NCI-H2171 treated with DMSO at 0.1 percent for 48 hours (cell line): Measurements from ENCODE around the gene VSX1.

Experiments used
- DNase-seq: peaks from one replicate; lab custom pipeline; 2025; lab: John Stamatoyannopoulos, UW

Gene VSX1

DNA sequence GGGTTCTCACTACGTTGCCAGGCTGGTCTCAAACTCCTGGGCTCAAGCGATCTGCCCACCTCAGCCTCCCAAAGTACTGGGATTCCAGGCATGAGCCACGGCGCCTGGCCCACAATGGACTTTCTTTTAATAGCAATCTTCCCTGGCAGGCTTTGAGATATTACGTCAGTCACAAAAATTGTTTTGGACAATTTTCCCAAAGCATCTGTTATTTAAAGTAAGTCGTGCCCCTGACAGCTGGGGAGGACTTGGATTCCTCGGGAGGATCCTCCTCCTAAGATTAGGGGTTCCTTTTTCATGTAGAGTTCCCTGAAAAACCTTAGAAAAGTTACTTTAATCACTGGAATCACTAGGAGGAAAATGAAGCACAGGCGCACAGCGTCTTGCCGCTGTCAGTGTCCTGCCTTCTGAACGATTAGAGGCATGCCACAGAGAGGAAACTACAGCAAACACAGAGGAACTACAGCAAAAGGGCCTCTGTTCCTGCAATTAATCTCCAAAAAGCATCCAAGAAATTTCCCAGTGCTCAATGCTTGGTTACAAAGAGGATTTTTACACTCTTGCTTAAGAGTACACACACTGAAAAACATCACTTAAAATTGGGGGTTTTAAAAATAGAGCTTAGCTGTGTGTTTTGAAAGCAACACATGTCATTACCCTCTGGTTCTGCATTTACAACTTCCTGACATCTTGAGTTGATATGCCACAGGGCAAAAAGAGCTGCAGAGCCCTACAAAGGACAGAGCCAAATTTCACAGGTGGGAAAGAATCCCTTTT is 28.5 kb downstream of the VSX1 start:
- DNase-seq: no peak

- no peak for DNase-seq
Measured at GRCh38 chr20:25052255-25053194, 29.4 kb downstream of the VSX1 start.

GRCh38 chr20:25051386-25052155 is 30.4 kb downstream of the VSX1 start:
- DNase-seq: no peak

DNA sequence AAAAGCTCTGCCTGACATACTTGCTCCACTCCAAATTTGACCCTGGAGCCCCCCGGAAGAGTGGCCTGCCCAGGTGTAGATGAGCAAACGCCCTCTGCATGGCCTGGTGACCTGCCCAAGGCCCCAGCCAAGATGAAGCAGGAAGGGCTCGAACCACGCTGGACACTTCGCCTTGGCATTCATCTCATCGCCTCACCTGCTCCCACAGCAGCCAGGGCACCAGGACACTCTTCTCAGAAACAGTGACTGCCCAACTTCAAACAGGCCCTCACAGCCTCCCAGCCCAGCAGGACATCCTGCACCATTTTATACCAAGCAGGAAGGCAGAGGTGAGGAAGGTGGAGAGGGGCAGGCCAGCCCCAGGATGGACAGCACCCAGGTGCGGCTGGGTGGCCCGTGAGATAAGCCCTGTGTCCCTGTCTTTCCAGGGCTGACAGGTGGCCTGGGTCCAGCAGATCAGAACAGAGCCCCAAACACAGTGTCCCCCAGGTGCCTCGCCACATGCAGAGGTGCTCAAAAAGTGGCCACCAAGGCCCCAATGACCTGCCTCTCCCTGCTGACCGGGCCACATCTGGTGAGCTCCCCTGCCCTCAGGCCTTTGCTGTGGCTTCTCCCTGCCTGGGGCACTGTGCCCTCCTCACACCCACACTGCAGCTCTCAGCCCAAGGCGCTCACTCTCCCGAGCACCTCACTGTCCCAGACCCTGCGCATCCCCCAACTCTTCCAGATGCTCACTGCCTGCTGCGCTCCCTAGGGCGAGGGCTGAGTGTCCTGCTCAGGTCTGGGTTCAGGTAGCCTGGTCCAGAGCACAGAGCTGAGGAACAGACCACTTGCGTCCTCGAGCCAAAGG is 31.2 kb downstream of the VSX1 start:
- DNase-seq: no peak

GRCh38 chr20:25050082-25050481 is 31.9 kb downstream of the VSX1 start:
- DNase-seq: no peak

DNA sequence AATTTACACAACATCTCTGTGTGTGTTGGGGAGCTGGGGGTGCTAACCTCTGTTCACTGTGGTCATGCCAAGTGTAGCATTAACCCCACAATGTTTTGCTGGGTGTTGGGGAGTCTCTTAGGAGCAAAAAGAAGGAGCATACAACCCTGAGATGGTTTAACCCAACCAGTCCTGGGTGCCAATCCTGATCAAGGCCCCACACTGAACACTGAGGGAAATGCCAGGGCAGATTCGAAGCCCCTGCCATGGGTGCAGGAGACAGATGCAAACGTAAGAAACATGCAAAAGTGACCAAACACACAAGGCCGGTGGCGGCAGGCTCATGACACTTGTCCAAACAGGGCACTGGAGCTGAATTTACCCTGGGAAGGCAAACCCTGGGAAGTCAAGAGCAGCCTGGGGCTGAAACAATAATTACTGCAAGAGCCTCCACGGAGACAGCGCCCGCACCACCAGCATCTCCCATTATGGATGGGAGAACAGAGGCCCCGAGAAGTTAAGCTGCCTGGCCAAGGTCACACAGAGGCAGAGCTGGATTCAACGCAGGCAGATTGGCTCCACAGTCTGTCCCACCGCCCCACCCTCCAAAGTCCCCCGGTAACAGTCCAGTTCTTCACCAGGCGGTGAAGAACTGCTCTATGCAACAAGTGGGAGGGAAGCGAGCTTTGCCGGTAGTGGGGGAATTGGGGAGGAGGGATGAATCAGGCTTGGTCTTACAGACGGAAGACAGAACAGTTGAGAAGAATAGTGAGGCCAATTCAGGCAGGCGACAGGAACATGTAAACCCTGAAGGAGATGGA is 32.5 kb downstream of the VSX1 start:
- DNase-seq: no peak

DNA sequence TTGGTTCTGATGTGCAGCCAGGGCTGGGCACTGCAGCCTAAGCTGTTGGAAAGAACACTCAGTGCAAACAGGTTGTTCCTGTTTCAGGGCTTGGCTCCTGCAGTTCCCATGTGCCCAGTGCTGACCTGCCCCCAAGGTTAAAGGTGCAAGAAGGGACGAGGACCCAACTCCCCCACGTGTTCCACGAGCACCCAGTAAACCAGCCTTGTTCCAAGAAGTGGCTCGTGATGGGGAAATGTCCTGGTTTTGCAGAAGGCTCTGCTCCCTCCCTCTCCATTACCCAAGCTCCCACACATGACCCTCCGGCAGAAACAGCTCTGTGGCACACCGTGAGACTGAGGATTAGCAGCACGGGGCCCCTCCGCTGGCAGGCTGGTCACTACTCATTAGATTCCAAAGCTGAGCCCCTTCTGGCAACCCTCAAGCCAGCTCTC is 33.4 kb downstream of the VSX1 start:
- no peak for DNase-seq

- no peak for DNase-seq
Measured at GRCh38 chr20:25047766-25048165, 34.2 kb downstream of the VSX1 start.

DNA sequence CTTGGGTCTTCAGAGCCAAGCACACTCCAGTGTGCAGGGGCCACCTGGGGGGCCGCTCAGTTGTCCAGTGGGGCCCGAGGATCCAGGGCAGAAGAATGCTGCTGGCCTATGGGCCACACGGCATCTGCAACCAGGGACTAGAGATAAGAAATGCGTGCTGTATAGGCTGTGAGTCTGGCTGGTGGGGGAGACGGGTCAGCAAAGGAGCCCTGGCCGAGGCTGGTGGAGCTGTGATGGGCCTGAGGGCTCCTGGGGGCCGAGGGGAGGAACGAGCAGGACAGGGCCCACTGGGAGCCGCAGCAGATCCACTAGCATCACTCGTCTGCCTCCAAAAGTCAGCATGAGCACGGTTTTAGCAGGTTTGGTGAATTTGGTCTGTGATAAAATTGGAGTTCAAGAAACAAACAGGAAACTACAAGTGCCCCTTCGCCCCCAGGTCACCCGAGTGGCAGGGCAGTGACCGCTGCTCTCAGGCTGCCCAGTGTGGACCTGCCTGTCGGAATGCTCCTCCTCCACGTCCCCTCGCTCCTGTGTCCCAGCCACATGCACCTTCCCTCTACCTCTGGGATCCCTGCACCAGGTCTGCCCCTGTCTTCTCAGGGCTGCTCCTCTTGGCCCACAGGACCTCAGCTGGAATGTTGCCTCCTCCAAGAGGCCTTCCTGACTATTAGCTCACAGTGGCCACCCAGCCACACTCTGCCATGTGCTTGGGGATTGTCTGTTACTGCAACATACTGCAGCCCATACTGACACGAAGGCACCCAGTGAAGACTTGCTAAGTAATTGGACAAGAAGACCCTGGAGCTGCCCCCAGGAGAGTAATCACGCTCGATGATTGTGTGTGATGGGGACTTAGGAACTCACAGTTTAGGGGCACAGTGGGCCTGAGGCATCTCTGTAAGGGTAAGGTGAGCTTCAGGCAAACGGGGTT is 34.9 kb downstream of the VSX1 start:
- DNase-seq: no peak

GRCh38 chr20:25046181-25046641 is 35.7 kb downstream of the VSX1 start:
- DNase-seq: no peak

- DNase-seq: no peak
Measured at GRCh38 chr20:25045343-25045712, 36.6 kb downstream of the VSX1 start.

GRCh38 chr20:25044660-25045342 is 37.1 kb downstream of the VSX1 start:
- DNase-seq: no peak

- no peak for DNase-seq
Measured at GRCh38 chr20:25044261-25044560, 37.7 kb downstream of the VSX1 start.

- DNase-seq: no peak
Measured at GRCh38 chr20:25043499-25044260, 38.3 kb downstream of the VSX1 start.

DNA sequence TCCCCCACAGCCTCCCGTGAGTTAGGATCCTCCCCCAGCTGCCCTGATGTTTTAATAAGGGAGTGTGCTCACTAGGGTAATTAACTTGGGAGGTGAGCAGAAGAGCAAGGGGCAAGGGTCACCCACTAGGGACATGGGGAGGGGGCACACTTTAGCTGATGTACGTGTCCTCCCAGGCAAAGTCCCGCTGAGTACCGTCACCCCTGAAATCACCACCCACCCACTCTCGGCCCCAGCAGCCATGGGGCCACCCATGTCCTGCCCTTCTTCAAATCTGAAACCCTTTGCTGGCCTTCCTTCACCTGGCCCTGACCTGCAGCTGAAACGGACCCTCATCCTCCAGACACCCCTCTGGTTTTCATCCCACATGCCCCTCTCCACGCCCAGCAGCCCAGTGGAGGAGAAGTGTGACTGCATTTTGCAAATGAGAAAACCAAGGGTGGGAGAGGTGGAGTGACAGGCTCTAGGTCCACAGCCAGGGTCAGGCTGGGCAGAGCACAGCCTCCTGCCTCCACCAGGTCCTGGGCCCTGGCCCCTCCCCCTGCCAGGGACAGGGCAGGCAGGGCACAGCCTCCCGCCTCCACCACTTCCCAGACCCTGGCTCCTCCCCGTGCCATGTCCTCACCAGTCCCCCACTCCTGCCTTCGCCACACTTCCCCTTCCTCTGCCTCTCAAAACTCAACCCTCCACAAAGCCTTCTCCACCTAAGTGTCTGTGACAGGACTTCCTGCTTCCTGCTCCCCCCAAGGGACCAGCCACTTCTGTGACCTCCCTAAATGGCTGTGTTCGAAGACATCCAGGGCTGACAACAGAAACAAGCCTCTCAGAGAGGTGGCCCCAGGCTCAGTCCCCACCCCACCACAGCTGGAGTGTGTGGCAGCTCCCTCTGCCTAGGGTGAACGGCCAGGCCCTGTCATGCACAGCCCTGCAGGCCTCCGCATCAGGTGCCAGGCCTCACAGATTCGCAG is 39.1 kb downstream of the VSX1 start:
- no peak for DNase-seq

DNA sequence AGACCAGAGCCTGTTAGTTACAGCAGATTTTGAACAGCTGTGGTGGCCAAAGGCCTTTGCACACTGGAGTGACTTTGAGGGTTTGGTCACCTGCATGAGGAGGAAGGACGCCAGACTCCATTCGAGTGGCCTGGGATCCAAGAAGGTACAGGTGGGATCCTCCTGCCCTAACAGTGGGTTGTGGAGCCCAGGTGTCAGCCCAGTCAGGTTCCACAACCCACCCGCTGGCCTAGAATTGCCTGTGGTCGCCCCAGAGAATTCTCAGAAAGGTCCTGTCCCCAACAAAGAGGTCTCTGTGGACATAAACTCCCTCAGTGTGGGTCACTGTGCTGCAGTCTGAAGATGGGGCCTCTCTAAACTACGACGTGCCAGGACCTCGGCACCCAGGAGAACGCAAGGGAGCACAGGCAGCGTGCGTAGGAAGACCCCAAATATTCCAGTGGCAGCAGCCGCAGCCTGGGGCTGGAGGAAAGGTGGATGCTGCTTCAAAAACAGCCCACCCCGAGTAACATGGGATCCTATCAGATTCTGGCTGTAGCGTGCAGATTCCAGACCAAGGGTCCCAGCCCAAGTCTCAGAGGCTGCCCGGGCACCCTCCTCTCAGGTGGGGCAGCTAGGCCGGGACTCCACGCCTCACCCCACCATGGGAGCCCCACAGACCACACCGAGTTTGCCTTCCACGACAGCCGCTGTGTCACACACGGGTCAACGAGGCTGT is 40.0 kb downstream of the VSX1 start:
- DNase-seq: no peak
